Effector CD4-positive, alpha-beta T cell (primary cell): ENCODE data around the gene PLCG2.
"Not testable (repeated sequence)": the region's sequence is repeated elsewhere in the genome, so short reads cannot be mapped to it uniquely, and the experiment has no call there.

Experiments
- DNase-seq: peaks from one replicate; pipeline ENCODE4 v3.0.0-alpha.2; 2020

PLCG2 gene

DNA sequence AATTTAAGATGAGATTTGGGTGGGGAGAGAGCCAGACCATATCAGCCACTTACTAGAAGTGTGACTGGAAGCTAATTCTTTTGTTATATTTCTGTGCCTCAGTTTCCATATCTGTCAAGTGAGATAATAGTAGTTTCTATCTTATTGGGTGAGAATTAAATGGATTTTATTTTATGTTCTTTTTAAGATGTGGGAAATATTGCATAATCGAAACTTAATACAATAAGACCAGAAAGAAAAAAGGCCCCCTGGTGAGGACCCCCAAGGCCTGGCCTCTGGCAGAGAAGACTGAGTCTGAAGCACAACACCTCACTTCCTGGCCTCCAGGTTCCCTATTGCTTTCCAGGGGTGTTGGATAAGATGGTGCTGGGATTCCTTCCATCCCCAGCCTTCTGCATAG, 13.7 kb downstream of the PLCG2 start:
- DNase-seq, result no peak

DNA sequence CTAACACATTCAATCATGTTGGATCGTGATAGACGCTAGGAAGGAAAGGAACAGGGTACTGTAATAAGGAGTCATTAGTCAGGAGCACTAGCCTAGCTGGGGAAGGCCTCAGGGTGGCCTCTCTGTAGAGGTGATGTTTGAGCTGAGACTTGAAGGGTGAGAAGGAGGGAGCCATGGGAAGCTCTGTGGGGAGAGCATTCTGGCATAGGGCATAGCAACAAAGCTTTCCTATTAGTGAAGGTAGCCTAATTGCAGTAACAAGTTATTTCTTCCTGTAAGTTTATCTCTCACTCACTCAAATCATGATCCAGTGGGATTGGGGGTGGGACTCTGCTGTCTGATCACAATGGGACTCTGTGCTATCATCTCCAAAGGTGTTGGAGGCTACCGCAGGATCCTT, 16.1 kb downstream of the PLCG2 start:
- DNase-seq, result no peak

DNA sequence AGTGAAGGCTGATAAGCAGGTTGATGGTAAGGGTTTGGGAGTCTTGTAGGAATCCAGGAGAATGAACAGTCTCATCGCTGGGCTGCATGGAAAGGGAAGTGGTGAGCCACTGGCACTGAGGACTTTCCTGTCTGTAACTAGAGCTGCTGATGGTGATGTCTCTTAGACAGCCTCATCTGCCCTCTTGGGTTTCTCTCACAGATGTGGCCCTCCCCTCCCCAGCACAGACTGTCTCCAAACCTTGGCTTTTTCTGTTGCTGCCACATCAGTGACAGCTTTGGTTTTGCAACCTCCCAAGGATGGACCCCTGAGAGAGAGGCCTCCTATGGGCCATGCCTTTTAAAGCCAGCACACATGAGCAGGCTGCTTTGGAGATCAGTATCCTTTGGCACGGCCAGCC, 16.9 kb downstream of the PLCG2 start:
- DNase-seq, result no peak

DNA sequence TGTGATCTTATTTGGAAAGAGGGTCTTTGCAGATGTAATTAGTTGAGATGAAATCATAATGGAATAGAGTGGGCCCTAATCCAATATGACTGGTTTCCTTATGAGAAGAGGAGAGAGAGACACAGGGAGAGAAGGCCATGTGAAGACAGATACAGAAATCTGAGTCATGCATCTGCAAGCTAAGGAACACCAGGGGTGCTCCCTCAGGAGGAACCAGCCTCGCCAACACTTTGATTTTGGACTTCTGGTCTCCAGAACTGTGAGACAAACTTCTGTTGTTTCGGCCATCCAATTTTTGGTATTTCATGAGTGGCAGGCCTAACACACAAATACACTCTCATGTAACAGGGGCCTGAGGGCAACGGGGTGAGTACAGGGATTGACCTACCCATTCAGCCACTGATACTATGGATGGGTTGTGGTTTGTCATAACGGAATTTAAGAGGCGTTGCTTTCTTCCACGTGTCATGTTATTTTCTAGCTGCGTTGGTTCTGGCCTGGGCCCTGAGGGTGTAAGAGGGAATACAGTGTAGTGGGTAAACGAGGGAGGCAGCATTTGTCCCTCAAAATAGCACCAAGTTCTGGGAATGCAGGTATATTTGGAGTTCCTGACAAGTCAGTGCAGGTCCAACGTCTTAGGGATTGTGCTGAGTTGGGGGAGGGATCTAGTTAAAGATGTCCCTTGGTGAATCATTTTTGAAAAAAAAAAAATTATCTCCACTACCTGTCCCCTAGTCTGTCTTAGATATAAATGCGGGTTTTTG, 17.7 kb downstream of the PLCG2 start:
- no peak for DNase-seq

DNA sequence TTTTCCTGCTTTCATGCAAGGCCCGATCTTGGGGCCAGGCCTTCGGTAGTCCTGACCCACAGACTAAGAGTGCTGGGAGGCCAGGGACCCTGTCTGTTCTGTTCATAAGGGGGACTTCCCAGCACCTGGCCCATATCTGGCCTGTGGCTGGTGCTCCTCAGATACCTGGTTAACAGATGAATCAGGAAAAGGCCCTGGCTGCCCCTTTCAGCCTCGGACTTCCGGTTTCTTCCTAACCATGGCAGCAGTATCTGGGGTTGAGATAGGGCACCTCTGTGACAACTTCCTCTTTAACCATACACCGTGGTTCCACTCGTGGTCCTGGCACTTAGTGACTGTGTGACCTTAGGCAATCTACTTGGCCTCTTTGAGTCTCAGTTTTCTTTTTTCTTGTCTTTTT, 18.4 kb downstream of the PLCG2 start:
- no peak for DNase-seq

DNA sequence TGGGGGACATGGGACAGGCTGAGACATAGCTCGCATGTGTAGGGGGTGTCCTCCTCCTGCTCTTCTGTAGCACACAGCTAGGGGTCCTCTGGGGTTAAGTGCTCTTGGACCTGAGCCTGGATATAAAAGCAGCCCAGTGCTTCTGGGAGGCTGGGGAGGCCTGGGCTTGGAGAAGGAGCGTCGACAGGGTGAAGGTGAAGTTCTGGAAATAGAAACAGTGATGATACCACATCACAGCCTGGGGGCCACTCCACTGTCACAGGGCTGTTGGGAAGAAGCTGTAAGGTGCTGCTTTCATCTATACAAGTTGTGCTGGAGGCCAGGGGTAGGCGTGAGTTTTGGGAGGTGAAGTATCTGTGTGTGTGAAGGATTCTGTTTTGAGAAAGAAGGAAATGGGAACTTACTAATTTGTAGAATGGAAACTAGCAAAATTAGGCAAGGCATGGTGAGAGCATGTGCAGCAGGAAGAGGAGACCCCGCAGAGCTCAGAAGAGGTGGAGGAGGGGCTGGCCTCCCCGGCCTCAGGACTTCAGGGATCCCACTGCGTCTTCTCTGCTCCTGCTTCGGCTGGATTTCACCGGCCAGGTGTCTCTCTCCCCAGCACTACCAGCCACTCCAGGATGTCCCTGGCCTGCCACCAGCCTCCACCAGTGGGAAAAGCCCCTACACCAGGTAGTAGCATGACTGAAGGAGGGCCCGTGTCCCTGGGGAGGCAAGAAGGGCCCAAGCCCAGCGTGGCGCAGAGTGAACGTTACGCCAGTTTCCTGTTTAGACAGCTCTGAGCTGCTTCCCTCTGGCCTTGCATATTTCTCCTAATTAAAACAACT, 19.4 kb downstream of the PLCG2 start:
- DNase-seq, result no peak

DNA sequence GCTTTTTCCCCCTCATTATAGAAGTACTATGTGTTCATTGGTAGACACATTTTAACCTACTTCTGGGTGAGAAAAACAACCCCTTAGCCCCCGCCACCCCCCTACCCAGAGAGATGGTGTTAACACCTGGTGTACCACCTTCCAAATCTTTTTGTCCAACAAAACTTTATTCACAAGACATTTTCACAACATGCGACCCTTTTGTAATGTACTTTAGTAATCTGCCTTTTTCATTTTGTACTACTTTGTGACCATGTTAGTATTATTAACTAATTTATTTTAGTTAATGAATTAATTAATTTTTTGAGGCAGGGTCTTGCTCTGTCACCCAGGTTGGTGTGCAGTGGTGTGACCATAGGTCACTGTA, 20.0 kb downstream of the PLCG2 start:
- no peak for DNase-seq

DNA sequence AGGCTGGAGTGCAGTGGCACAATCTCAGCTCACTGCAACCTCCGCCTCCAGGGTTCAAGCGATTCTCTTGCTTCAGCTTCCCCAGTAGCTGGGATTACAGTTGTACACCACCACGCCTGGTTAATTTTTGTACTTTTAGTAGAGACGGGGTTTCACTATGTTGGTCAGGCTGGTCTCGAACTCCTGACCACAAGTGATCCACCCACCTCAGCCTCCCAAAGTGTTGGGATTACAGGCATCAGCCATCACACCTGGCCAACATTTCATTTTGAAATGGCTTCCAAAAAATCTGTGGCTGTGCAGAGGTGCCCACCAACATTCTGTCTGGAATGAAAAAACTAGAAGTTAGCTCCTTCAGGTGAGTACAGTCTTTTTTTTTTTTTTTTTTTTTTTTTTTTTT, 22.6 kb downstream of the PLCG2 start:
- not testable (repeated sequence) for DNase-seq

DNA sequence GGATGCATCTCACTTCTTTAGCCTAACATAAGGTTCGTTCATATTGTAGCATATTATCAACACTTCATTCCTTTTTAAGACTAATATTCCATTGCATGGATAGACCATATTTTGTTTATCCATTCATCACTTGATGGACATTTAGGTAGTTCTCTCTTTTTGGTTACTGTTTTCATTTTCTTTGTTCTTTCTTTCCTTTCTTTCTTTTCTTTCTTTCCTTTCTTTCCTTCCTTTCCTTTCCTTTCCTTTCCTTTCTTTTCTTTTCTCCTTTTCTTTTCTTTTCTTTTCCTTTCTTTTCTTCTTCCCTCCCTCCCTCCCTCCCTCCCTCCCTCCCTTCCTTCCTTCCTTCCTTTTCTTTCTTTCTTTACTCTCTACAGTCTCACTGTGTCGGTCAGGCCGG, 24.2 kb downstream of the PLCG2 start:
- no peak for DNase-seq

DNA sequence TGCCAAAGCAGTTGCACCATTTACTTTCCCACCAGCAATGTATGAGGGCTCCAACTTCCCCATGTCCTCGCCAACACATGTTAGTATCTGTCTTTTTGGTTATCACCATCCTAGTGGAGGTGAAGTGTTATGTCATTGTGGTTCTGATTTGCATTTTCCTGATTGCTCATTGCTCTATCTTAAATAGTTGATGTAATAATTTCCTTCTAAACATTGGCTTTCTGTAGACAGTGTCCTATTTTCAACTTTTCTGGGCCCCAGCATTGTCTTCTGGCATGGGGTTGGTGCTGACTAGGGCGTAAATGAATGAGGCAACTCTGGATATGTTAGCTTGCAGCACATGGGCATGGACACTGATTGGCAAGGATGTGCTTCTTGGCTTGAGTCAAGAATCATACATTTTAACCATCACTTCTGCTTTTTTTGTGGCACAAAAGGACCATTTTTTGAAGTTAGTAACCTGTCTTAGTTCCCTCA, 25.1 kb downstream of the PLCG2 start:
- no peak for DNase-seq

DNA sequence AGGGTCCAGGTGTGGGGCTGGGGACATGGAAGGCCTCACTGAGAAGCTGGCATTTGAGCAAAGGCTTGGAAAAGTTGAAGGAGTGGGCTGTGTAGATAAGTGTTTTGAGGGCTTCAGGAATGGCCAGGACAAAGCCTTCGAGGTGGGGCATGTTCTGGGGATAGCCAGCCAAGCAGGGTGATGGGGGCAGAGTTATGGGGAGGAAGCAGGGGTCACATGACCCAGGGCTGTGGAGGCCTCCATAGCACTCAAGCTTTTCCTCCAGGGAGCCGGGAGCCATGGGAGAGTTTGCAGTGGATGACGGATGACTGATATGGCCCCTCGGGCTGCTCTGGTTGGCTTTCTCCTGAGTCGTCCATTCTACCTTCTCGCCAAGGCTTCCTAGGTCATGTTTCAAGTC, 27.6 kb downstream of the PLCG2 start:
- no peak for DNase-seq

DNA sequence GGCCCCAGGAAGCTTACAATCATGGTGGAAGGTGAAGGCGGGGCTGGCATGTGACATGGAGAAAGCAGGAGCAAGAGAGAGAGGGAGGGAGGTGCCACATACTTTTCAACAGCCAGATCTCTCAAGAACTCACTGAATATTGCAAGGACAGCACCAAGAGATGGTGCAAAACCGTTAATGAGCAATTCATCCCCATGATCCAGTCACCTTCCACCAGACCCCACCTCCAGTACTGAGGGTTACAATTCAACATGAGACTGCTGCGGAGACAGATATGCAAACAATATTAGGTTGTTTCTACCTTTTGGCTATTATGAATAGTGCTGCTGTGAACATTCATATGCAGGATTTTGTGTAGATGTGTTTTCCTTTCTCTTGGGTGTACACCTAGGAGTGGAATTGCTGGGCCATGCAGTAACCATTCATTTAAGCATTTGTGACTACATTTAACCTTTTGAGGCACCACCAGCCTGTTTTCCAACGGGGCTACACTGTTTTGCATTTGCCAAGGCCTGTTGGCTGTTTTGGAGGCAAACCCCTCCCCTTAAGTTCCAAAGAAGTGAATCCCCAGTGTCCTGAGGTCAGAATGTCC, 28.8 kb downstream of the PLCG2 start:
- no peak for DNase-seq

DNA sequence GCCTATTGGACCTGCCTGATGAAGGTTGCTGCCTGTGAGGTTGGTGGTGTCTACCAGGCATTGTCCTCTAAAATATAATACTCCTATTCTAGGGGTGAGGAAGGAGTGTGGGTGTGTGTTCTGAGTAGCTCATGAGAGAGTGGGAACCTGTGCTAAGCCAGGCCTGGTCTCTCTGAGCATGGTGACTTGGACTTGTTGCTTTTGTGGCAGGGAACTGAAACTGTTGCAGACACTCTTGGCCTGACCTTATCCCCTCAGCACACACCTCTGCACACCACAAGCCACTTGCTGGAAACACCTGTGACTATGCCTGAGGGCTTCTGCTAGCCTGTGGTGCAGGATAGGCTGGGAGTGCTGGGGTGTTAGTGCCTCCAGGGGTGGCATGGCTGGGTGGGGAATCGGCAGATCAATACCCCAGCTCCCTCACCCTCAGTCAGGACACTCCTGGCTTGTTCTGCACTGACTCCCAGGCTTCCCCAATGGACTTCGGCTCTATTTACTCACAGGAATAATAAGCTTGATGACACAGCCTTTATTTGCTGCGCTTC, 29.9 kb downstream of the PLCG2 start:
- DNase-seq, result no peak

DNA sequence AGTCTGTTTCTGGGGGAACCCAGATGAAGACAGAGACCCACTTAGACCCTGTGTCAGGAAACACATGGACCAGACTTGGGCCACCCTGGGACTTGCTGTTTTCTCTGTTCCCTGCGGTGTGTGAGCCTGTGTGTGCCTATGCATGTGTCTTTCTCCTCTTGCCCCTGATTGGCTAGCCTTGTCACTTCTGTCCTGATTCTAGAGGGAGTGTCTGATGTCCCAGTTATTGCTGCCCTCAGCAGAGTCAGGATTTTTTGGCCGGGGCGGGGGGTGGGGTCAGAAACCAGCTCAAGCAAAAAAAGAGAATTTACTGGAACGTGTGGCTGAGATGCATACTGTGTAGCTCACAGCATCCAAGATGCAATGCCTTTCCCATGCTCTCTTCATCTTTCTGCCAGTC, 30.5 kb downstream of the PLCG2 start:
- DNase-seq, result no peak

DNA sequence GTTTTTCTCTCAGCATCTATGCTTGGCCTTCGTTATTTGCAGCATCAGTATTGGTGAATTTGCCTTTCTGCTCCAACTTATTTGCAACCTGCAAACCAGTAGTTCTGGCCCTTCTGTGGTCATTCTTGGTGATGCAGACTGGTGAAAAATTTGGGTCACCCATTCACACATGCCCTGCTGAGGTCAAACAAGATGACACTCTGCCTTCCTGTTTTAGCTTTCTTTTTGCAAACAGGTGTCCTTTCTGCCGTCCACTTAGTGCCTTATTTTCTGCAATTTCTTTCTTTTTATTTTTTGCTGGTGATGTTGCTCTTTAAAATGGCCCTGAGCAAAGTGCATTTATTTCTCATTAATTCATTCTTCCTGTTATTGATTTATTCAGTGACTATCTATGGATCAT, 31.3 kb downstream of the PLCG2 start:
- DNase-seq, result no peak

DNA sequence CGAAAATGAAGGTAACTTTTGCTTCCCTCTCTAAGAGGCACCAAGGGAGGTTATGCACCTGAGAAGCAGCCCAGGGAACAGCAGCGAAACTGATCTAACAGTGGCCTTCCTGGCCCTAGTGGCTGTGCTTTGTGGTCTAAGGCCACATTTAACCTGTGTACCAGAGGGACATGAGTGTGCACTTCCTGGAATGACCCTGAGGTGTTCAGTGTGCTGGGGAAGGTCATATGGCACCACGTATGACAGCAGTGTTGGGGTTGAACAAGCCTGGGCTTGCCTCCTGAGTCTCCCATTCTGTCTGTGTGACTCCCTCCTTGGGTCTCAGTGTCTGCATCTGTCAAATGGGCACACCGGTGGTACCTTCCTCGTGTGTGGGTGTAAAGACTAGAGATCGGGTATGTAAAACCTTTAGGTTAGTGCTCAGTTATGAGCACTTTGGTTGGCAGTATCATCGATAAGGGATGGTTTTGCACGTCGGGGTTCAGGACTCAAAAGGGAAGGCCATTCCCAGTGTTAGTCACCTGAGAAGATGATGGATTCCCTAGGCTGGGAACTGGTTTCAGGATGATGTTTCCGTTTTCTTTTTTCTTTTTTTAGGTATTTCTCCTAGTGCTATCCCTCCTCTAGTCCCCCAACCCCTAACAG, 31.9 kb downstream of the PLCG2 start:
- no peak for DNase-seq

DNA sequence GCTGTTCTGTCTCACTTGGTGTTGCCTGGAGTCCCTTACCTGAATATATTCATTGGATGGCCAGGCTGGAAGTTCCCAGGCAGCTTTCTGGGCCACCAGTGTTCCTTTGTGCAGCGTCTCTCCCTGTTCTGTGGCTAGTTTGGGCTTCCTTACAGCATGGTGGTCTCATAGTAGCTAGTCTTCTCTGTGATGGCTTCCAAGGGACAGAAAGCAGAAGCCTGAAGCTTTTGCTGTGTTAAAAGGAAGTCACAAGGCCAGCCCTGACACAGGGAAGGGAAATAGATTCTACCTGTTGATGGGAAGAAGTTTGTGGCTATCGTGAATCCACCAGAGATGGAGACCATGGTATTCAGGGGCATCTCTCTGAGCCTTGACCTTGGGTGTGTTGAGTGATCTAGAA, 34.6 kb downstream of the PLCG2 start:
- no peak for DNase-seq

DNA sequence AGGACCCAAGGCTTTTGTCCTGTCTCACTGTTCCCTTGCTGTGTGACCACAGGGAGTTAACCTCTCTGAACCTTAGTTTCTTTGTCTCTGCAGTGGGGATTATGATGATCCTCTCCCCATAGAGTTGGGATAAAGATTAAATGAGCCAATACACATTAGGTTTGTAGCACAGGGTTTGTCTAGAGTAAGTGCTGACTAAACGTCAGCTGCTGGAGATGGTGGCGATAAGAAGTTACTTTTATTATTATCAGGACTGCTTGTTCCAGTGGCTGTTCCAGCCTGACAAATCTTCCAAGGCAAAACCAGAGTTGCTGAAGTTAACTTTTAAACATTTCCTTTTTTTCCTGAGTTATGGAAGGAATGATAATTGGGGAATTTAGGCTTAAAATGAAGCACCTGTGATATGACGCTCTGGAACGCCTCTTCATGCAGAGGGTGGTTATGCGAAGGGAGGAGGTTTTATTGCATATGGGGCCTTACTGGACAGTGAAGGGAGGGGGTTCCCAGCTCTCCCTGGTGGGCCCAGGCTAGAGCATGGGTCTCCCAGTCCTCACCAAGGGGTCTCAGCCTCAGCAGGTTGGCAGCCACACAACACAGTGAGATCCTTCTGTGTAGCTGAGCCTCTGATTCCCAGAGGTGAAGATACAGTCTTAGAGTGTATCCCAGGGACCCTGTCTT, 35.8 kb downstream of the PLCG2 start:
- DNase-seq, result no peak

DNA sequence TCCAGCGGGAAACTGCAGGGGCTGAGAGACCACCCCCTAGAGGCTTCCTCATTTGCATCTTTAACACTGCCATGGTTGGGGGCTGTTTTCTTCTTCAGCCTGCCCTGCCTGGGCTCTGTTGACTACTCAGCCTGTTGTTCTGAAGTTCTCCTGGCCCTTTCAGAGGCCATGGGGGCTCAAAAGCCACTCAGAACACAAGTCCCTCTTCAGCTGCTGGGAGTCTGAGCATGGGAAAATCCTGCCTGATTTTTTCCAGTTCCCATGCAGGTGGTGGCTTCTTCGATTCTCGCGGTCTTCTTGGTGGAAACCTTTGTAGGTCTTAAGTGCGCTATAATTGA, 36.3 kb downstream of the PLCG2 start:
- DNase-seq, result no peak

DNA sequence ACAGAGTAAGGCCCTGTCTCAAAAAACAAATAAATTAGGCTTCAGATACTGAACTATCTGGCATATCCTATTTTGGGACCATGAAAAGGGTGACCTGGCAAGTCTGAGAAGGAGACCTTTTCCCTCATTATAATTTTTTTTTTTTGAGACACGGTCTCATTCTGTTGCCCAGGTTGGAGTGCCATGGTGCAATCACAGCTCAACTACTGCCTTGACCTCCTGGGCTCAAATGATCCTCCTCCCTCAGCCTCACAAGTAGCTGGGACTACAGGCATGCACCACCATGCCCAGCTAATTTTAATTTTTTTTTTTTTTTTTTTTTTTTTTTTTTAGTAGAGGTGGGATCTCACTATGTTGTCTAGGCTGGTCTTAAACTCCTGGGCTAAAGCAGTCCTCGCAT, 37.3 kb downstream of the PLCG2 start:
- DNase-seq, result no peak

DNA sequence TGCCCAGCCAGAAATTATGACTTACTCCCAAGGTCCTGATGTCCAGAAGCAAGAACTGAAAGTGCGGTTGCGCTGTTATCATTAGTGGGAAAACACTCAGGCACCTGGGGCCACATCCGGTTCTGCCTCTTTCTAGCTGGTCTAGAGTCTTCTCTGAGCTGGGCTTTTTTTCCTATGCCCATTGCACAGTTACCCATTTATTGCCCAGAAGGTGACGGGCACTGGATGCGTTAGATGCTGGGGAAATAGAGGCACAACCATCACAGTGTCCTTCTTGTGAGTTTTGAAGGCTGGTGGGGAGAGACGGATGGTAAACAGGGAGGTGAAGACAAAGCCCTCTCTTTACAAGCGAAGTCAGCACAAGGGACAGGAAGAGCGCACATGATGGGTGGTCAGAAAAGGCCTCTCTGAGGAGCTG, 37.7 kb downstream of the PLCG2 start:
- DNase-seq, result no peak

DNA sequence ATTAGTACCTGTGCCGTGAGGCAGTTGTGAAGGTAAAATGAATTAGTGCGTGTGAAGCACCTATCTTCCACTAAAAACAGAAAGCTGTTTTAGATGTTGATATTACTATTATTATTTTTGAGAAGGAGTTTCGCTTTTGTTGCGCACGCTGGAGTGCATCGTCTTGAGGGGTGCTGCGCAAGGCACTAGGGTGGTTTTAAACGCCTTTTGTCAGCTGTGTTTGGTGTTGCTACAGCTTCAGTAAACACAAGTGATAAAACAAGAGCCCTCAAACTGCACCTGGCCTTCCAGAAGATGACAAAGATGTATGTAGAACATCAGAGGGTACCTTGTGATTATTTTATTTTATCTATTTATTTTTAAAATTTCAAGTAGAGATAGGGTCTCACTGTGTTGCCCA, 38.2 kb downstream of the PLCG2 start:
- DNase-seq, result no peak
